ENCODE results near the gene CPED1.

DNA sequence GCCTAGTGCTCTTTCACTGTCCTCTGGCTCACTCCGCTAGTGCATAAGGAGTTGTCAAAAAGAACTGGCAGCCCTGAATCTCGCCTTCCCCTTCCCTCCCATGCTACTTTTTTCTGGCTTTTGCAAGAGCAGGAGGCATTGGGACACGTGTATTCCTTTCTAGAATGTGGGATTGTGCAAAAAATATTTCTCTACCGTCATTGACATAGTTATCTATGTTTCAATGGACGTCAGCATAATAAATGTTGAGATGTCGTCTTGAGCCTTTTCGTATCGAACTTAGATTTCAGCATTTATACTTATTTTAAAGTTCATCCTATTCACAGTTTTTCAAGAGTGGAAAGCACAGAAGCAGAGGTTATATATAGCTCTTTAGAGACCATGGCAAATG lies 37.2 kb upstream of the CPED1 start:
- TF ChIP-seq, protein P1, sequence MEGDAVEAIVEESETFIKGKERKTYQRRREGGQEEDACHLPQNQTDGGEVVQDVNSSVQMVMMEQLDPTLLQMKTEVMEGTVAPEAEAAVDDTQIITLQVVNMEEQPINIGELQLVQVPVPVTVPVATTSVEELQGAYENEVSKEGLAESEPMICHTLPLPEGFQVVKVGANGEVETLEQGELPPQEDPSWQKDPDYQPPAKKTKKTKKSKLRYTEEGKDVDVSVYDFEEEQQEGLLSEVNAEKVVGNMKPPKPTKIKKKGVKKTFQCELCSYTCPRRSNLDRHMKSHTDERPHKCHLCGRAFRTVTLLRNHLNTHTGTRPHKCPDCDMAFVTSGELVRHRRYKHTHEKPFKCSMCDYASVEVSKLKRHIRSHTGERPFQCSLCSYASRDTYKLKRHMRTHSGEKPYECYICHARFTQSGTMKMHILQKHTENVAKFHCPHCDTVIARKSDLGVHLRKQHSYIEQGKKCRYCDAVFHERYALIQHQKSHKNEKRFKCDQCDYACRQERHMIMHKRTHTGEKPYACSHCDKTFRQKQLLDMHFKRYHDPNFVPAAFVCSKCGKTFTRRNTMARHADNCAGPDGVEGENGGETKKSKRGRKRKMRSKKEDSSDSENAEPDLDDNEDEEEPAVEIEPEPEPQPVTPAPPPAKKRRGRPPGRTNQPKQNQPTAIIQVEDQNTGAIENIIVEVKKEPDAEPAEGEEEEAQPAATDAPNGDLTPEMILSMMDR (IDR thresholded peaks at IDR 0.05), result no peak
- no peak for TF ChIP-seq POLR2A (IDR thresholded peaks at IDR 0.05)

Data from body of pancreas (tissue), 4 donors.